K562 (cell line): ENCODE results near the gene ANKRD31. TPM values are rescaled to one million over a fixed set of nuclear protein-coding genes. Genes with fewer than 3 reads are reported as not detected.

Experiments used
- ELF2 ChIP-seq: fragments of 250-450 bp; sonication (Bioruptor Pico); IDR thresholded peaks from 2 replicates; pipeline ENCODE4 v1.5.0; 2021; ENCODE audit warnings: mild to moderate bottlenecking
- GMEB1 ChIP-seq: fragments of 250-450 bp; sonication (Bioruptor Pico); IDR thresholded peaks from 2 replicates; pipeline ENCODE4 v1.4.0; 2020; ENCODE audit warnings: mild to moderate bottlenecking
- NR2C2 ChIP-seq, 2 experiments: fragments of 200-800 bp in 1 of 2; sonication (Bioruptor generic) in 1 of 2; sonication (generic) in 1 of 2; formaldehyde crosslinking in 1 of 2; IDR thresholded peaks; 2 replicates each; pipeline versions ENCODE4 v1.6.1 to v1.8.0; 2016 to 2022; ENCODE audit warnings: mild to moderate bottlenecking in 1 of 2, missing compliant biosample characterization in 1 of 2, missing genetic modification characterization in 1 of 2, missing genetic modification reagents in 1 of 2
- RBM14 ChIP-seq: fragments of 200-400 bp; formaldehyde crosslinking; IDR thresholded peaks from 2 replicates; pipeline ENCODE4 v1.6.1; 2018; ENCODE audit warnings: low read depth, mild to moderate bottlenecking, low read length, moderate library complexity, borderline replicate concordance; ENCODE audit not compliant: insufficient read depth
- RNF2 ChIP-seq: sonication (generic); IDR thresholded peaks from 2 replicates; pipeline ENCODE4 v1.6.1; 2016
- ZNF395 ChIP-seq: fragments of 200-800 bp; sonication (Bioruptor generic); IDR thresholded peaks from 2 replicates; pipeline ENCODE4 v1.6.1; 2017; ENCODE audit warnings: missing genetic modification characterization, missing compliant biosample characterization
- ZNF57 ChIP-seq: fragments of 450-650 bp; formaldehyde crosslinking; IDR thresholded peaks from 2 replicates; pipeline ENCODE4 v1.4.0; 2020; ENCODE audit warnings: mild to moderate bottlenecking, moderate library complexity
- polyA plus RNA-seq, 8 experiments: library from polyadenylated mRNA; depleted of rRNA in 4 of 8; stranded (reverse) in 5 of 8; unstranded in 3 of 8; fragments of >200 nt; fragmentation: Nextera tagmentation in 2 of 8; fragmentation: Illumina TruSeq in 1 of 8; extraction: Ambion mirVana in 2 of 8; extraction: Trizol in 1 of 8; gene quantifications; 2 replicates each; pipeline versions ENCODE4 v1.2.1 to v1.2.3, GENCODE V29; 2011 to 2014; ENCODE audit warnings: inconsistent platforms in 1 of 8, missing spikeins in 1 of 8
- total RNA-seq, 7 experiments: library from RNA; depleted of rRNA in 6 of 7; stranded (reverse); fragments of >200 nt in 6 of 7; fragmentation: Illumina TruSeq in 2 of 7; extraction: Trizol in 2 of 7; gene quantifications; 2 replicates each; pipeline versions ENCODE4 v1.2.1 to v1.2.3, GENCODE V29; 2011 to 2021; ENCODE audit warnings: low replicate concordance in 1 of 7
- TF ChIP-seq, protein P1 (sequence below), 2 experiments: fragments of 450-650 bp; formaldehyde crosslinking in 1 of 2; IDR thresholded peaks; 2 replicates each; pipeline versions ENCODE4 v1.4.0 to v1.6.1; 2014 to 2020; ENCODE audit warnings: mild to moderate bottlenecking in 2 of 2, borderline replicate concordance in 1 of 2, low read depth in 1 of 2

ANKRD31 gene
- total and polyA plus RNA-seq, 9 of the 15 experiments (the other 6 are each of a cell fraction or from before 2014, with no cell fraction given) = under 0.01 to 0.11 (median 0.05) TPM; not detected in 1

DNA sequence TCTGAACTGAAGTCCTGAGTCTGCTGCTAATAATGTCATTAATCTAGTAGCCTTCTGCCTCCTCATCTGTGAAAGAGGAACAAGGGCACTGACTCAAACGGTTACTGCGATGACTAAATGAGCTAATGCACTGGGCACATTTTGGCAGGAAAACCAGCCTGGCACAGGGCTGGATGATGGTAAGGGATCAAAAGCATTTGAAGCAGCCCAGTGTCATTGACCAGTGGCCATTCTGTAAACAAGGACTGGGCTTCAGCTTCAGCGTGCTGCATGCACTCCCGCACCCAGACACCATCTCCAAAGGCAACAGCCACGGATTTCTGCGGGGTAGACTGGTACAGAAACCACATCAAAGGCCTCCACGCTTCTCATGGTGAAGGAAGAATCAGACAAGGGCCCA is 192.3 kb downstream of the ANKRD31 start (continued):
- TF ChIP-seq RNF2 (no peak), ZNF395 (no peak), GMEB1 (CRISPR knock-in tag) (no peak), NR2C2 (CRISPR knock-in tag; IDR thresholded peaks at IDR 0.05) (no peak), NR2C2 (tag; IDR thresholded peaks at IDR 0.05) (no peak), ELF2 (no peak), RBM14 (no peak), ZNF57 (CRISPR knock-in tag) (no peak)
- TF ChIP-seq, protein P1, sequence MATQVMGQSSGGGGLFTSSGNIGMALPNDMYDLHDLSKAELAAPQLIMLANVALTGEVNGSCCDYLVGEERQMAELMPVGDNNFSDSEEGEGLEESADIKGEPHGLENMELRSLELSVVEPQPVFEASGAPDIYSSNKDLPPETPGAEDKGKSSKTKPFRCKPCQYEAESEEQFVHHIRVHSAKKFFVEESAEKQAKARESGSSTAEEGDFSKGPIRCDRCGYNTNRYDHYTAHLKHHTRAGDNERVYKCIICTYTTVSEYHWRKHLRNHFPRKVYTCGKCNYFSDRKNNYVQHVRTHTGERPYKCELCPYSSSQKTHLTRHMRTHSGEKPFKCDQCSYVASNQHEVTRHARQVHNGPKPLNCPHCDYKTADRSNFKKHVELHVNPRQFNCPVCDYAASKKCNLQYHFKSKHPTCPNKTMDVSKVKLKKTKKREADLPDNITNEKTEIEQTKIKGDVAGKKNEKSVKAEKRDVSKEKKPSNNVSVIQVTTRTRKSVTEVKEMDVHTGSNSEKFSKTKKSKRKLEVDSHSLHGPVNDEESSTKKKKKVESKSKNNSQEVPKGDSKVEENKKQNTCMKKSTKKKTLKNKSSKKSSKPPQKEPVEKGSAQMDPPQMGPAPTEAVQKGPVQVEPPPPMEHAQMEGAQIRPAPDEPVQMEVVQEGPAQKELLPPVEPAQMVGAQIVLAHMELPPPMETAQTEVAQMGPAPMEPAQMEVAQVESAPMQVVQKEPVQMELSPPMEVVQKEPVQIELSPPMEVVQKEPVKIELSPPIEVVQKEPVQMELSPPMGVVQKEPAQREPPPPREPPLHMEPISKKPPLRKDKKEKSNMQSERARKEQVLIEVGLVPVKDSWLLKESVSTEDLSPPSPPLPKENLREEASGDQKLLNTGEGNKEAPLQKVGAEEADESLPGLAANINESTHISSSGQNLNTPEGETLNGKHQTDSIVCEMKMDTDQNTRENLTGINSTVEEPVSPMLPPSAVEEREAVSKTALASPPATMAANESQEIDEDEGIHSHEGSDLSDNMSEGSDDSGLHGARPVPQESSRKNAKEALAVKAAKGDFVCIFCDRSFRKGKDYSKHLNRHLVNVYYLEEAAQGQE (IDR thresholded peaks at IDR 0.05; ENCODE audit: borderline replicate concordance) = no peak
- TF ChIP-seq, protein P1 (CRISPR knock-in tag; IDR thresholded peaks at IDR 0.05; ENCODE audit: low read depth) = no peak
